SK-N-DZ (cell line): Measurements from ENCODE around the gene FHL2.

Experiments
- DNase-seq: peaks from one replicate; pipeline ENCODE4 v3.0.0-alpha.2; 2015; ENCODE audit warnings: low spot score

Gene FHL2

GRCh38 chr2:105317937-105318336 lies 80.9 kb downstream of the FHL2 start:
- DNase-seq: no peak

DNA sequence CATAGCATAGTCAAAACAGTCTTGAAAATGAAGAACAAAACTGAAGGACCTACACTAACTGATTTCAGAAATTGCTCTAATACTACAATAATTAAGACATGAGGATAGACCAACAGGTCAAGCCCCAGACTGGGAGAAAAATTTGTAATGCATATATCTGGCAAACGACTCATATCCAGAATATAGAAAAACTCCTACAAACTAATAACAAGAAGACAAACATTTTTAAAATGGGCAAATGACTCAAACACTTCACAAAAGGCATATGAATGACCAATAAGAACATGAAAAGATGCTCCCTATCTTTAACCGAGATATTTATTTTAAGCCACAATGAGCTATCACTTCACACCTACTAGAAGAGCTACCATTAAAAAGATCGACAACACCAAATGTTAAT lies 83.5 kb downstream of the FHL2 start:
- no peak for DNase-seq

- no peak for DNase-seq
These were observed 85.0 kb downstream of the FHL2 start for GRCh38 chr2:105313877-105314276.
